GM10248 (cell line): ENCODE results near the gene ABCG2.
"Not testable (repeated sequence)": the region's sequence is repeated elsewhere in the genome, so short reads cannot be mapped to it uniquely, and the experiment has no call there.

Source experiments
- CTCF ChIA-PET: fragments of 300-600 bp; sonication (Branson Sonifier 250); formaldehyde crosslinking; extraction: SDS; loops from one replicate; lab custom pipeline; 2021; ENCODE audit warnings: antibody characterized with exemption; lab: Yijun Ruan, JAX
- POLR2A ChIA-PET: fragments of 350-650 bp; sonication (Branson Sonifier 250); formaldehyde crosslinking; extraction: SDS; loops from one replicate; lab custom pipeline; 2020; ENCODE audit warnings: antibody characterized with exemption; lab: Yijun Ruan, JAX
- DNase-seq: peaks from one replicate; pipeline ENCODE4 v3.0.0; 2012; ENCODE audit errors: extremely low spot score
- CTCF ChIP-seq: IDR thresholded peaks from 2 replicates; pipeline ENCODE4 v1.5.1; 2012; ENCODE audit warnings: mild to moderate bottlenecking, low read depth; ENCODE audit errors: extremely low read depth, missing control alignments, control extremely low read depth

ABCG2 gene

DNA sequence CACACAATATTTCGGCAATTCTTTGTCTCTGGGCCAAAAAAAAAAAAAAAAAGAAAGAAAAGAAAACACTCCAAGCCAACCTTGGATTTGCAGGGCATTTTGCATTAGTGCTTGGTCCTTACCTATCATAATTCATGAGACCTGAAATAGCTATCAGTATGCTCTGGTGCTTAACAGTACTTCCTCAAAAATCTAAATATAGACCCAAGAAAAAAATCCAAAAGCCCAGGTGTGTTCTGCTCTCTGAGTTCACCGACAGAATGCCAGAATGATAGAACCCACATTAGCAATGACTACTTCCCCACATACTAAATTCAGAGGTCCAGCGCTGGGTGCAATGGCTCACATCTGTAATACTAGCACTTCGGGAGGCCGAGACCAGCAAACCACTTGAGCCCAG is 42.9 kb downstream of the ABCG2 start:
- CTCF ChIA-PET: no interaction called here
- TF ChIP-seq CTCF: no peak
- no peak for DNase-seq
- POLR2A ChIA-PET: no interaction called here

- no peak for DNase-seq
- no peak for TF ChIP-seq CTCF
- CTCF ChIA-PET: interaction anchor here (1.2 to 1.3 kb wide), 3 partner anchors 9 to 27 kb away, joined by 3 read pairs; no protein-coding TSS in a partner anchor
- POLR2A ChIA-PET: no interaction called here
Measured at GRCh38 chr4:88112856-88113255, 45.6 kb downstream of the ABCG2 start.

- ChIA-PET CTCF (interaction anchor here (1.2 to 1.6 kb wide), 2 partner anchors 9 to 101 kb away, joined by 3 read pairs; no protein-coding TSS in a partner anchor), POLR2A (no interaction called here)
- no peak for DNase-seq
- TF ChIP-seq CTCF: no peak
Measured at GRCh38 chr4:88110826-88111225, 47.6 kb downstream of the ABCG2 start.

GRCh38 chr4:88109123-88109881 is 49.1 kb downstream of the ABCG2 start:
- POLR2A ChIA-PET: no interaction called here
- TF ChIP-seq CTCF: no peak
- CTCF ChIA-PET: interaction anchor here (1.1 to 1.6 kb wide), 2 partner anchors 8 to 16 kb away, joined by 3 read pairs; no protein-coding TSS in a partner anchor
- DNase-seq: no peak

DNA sequence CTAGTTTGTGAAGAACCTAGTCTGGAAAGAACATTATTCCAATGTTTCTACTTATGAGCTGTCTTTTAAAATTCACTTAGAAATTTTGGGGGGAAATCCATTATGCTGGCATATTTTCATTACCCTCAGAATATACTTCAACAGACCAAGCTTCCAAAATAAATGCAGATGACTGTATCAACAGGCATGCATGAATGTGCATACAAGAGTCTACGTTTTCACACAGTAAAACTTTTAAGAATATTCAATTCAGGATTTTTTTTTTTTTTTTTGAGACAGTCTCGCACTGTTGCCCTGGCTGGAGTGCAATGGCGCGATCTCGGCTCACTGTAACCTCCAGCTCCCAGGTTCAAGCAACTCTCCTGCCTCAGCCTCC is 49.7 kb downstream of the ABCG2 start:
- TF ChIP-seq CTCF: no peak
- CTCF ChIA-PET: interaction anchor here (1.1 kb wide), 1 partner anchor 16 kb away, joined by 3 read pairs; no protein-coding TSS in a partner anchor
- POLR2A ChIA-PET: no interaction called here
- no peak for DNase-seq

DNA sequence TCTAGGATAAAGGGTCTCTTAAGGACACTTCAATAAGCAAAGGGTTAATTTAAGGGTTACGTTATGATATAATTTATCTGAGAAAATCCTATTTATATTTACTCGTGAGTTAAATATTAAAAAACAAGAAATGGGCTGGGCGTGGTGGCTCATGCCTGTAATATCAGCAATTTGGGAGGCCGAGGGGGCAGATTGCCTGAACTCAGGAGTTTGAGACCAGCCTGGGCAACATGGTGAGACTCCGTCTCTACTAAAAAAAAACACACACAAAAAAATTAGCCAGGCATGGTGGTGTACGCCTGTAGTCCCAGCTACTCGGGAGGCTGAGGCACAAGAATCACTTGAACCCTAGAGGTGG is 50.4 kb downstream of the ABCG2 start:
- POLR2A ChIA-PET, CTCF ChIA-PET, DNase-seq: not testable (repeated sequence)

DNA sequence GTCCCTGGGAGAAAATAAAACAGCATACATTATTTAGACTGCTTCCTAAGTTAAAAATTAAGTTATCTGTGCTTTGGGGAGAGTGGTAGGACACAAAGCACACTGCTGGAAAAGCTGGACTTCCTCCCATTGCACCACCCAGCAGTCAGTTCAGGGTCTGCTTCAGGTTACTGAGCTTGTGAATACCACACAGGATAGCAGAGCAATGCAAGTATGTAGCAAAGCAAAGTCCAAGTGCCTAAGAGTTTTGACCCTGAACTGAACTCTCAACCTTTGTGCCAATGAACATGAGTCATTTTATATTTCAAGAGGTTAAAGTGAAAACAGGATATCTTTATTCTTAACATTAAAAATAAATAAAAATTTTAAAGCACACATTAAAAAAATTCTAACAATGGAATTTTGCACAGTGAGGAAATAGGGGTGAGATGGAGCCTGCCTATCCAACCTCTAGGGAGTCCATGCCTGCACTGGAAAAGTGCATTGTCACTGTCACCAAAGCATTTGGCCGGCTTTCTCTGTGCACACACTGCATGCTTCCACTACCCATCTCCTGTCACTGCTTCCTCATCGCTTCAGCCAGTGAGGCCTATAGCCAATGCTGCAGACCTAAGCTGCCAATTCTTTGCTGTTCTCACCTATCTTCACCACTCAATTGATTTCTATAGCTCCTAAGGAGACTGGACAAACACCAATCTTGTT is 50.9 kb downstream of the ABCG2 start:
- no peak for DNase-seq
- POLR2A ChIA-PET: no interaction called here
- CTCF ChIA-PET: interaction anchor here (1.5 kb wide), 1 partner anchor 24 kb away, joined by 3 read pairs; no protein-coding TSS in a partner anchor
- TF ChIP-seq CTCF: no peak
